Measurements from ENCODE around the gene OR51B4. TPM values are rescaled to one million over a fixed set of nuclear protein-coding genes. Genes with fewer than 3 reads are reported as not detected.

OR51B4 gene
- total and polyA plus RNA-seq, 2 experiments from 2014 or later, result not detected

DNA sequence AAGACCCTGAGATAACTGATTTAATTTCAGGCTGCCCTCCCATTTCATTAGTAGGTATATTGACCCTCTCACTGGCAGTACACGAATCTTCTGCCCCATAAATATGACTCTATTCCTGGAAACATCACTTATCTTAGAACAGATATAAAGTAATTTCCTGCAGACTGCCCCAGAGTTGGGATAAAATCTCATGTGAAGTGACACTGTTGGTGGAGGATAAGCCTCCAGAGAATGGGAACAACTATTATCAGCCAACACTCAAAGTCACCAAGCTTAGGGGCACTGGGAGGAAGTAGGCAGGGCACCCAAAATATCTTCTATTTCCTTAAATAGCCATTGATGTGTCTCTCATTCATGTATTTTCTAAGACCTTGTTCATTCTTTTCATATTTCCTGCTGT, 33.4 kb upstream of the OR51B4 start:
- no peak overlapping the region for H3K4me2 ChIP-seq
- peaks cover 6% of the 10 kb centered on the region; the same call in 1 of the 2 replicates for H3K9me2 ChIP-seq (ENCODE audit: insufficient read depth)
- DNase-seq (ENCODE audit: low spot score), result no peak
- TF ChIP-seq ZNF114 (CRISPR knock-in tag; IDR thresholded peaks at IDR 0.05), result no peak
- TF ChIP-seq EZH2 (IDR thresholded peaks at IDR 0.05; ENCODE audit: low read depth, unreplicated experiment), result no peak
- TF ChIP-seq ZNF331 (CRISPR knock-in tag; IDR thresholded peaks at IDR 0.05; ENCODE audit: low read depth), result no peak
- no peak for TF ChIP-seq CREB1 (CRISPR knock-in tag; IDR thresholded peaks at IDR 0.05; ENCODE audit: low read depth)
- TF ChIP-seq, protein P1, sequence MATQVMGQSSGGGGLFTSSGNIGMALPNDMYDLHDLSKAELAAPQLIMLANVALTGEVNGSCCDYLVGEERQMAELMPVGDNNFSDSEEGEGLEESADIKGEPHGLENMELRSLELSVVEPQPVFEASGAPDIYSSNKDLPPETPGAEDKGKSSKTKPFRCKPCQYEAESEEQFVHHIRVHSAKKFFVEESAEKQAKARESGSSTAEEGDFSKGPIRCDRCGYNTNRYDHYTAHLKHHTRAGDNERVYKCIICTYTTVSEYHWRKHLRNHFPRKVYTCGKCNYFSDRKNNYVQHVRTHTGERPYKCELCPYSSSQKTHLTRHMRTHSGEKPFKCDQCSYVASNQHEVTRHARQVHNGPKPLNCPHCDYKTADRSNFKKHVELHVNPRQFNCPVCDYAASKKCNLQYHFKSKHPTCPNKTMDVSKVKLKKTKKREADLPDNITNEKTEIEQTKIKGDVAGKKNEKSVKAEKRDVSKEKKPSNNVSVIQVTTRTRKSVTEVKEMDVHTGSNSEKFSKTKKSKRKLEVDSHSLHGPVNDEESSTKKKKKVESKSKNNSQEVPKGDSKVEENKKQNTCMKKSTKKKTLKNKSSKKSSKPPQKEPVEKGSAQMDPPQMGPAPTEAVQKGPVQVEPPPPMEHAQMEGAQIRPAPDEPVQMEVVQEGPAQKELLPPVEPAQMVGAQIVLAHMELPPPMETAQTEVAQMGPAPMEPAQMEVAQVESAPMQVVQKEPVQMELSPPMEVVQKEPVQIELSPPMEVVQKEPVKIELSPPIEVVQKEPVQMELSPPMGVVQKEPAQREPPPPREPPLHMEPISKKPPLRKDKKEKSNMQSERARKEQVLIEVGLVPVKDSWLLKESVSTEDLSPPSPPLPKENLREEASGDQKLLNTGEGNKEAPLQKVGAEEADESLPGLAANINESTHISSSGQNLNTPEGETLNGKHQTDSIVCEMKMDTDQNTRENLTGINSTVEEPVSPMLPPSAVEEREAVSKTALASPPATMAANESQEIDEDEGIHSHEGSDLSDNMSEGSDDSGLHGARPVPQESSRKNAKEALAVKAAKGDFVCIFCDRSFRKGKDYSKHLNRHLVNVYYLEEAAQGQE (IDR thresholded peaks at IDR 0.05; ENCODE audit: unreplicated experiment), result no peak
- no peak for TF ChIP-seq STAT1 (IDR thresholded peaks at IDR 0.05; ENCODE audit: unreplicated experiment)
- TF ChIP-seq, protein P2, sequence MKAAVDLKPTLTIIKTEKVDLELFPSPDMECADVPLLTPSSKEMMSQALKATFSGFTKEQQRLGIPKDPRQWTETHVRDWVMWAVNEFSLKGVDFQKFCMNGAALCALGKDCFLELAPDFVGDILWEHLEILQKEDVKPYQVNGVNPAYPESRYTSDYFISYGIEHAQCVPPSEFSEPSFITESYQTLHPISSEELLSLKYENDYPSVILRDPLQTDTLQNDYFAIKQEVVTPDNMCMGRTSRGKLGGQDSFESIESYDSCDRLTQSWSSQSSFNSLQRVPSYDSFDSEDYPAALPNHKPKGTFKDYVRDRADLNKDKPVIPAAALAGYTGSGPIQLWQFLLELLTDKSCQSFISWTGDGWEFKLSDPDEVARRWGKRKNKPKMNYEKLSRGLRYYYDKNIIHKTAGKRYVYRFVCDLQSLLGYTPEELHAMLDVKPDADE (IDR thresholded peaks at IDR 0.05), result no peak
- no peak for TF ChIP-seq POLR2AphosphoS5 (IDR thresholded peaks at IDR 0.05; ENCODE audit: low read depth)
- no peak for TF ChIP-seq JUNB (IDR thresholded peaks at IDR 0.05; ENCODE audit: unreplicated experiment)
- no peak for TF ChIP-seq EZH2phosphoT487 (IDR thresholded peaks at IDR 0.05; ENCODE audit: unreplicated experiment)
- TF ChIP-seq NANOG (IDR thresholded peaks at IDR 0.05; ENCODE audit: borderline replicate concordance), result no peak
- TF ChIP-seq, protein P3, sequence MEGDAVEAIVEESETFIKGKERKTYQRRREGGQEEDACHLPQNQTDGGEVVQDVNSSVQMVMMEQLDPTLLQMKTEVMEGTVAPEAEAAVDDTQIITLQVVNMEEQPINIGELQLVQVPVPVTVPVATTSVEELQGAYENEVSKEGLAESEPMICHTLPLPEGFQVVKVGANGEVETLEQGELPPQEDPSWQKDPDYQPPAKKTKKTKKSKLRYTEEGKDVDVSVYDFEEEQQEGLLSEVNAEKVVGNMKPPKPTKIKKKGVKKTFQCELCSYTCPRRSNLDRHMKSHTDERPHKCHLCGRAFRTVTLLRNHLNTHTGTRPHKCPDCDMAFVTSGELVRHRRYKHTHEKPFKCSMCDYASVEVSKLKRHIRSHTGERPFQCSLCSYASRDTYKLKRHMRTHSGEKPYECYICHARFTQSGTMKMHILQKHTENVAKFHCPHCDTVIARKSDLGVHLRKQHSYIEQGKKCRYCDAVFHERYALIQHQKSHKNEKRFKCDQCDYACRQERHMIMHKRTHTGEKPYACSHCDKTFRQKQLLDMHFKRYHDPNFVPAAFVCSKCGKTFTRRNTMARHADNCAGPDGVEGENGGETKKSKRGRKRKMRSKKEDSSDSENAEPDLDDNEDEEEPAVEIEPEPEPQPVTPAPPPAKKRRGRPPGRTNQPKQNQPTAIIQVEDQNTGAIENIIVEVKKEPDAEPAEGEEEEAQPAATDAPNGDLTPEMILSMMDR (conservative IDR thresholded peaks at IDR 0.05; ENCODE audit: low read depth in 2 of 2), result no peak
- TF ChIP-seq, protein P4, sequence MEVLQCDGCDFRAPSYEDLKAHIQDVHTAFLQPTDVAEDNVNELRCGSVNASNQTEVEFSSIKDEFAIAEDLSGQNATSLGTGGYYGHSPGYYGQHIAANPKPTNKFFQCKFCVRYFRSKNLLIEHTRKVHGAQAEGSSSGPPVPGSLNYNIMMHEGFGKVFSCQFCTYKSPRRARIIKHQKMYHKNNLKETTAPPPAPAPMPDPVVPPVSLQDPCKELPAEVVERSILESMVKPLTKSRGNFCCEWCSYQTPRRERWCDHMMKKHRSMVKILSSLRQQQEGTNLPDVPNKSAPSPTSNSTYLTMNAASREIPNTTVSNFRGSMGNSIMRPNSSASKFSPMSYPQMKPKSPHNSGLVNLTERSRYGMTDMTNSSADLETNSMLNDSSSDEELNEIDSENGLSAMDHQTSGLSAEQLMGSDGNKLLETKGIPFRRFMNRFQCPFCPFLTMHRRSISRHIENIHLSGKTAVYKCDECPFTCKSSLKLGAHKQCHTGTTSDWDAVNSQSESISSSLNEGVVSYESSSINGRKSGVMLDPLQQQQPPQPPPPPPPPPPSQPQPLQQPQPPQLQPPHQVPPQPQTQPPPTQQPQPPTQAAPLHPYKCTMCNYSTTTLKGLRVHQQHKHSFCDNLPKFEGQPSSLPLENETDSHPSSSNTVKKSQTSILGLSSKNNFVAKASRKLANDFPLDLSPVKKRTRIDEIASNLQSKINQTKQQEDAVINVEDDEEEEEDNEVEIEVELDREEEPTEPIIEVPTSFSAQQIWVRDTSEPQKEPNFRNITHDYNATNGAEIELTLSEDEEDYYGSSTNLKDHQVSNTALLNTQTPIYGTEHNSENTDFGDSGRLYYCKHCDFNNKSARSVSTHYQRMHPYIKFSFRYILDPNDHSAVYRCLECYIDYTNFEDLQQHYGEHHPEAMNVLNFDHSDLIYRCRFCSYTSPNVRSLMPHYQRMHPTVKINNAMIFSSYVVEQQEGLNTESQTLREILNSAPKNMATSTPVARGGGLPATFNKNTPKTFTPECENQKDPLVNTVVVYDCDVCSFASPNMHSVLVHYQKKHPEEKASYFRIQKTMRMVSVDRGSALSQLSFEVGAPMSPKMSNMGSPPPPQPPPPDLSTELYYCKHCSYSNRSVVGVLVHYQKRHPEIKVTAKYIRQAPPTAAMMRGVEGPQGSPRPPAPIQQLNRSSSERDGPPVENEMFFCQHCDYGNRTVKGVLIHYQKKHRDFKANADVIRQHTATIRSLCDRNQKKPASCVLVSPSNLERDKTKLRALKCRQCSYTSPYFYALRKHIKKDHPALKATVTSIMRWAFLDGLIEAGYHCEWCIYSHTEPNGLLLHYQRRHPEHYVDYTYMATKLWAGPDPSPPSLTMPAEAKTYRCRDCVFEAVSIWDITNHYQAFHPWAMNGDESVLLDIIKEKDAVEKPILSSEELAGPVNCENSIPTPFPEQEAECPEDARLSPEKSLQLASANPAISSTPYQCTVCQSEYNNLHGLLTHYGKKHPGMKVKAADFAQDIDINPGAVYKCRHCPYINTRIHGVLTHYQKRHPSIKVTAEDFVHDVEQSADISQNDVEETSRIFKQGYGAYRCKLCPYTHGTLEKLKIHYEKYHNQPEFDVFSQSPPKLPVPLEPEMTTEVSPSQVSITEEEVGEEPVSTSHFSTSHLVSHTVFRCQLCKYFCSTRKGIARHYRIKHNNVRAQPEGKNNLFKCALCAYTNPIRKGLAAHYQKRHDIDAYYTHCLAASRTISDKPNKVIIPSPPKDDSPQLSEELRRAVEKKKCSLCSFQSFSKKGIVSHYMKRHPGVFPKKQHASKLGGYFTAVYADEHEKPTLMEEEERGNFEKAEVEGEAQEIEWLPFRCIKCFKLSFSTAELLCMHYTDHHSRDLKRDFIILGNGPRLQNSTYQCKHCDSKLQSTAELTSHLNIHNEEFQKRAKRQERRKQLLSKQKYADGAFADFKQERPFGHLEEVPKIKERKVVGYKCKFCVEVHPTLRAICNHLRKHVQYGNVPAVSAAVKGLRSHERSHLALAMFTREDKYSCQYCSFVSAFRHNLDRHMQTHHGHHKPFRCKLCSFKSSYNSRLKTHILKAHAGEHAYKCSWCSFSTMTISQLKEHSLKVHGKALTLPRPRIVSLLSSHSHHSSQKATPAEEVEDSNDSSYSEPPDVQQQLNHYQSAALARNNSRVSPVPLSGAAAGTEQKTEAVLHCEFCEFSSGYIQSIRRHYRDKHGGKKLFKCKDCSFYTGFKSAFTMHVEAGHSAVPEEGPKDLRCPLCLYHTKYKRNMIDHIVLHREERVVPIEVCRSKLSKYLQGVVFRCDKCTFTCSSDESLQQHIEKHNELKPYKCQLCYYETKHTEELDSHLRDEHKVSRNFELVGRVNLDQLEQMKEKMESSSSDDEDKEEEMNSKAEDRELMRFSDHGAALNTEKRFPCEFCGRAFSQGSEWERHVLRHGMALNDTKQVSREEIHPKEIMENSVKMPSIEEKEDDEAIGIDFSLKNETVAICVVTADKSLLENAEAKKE (CRISPR knock-in tag; IDR thresholded peaks at IDR 0.05), result no peak
- H3K4me3 Mint-ChIP-seq, result no peak overlapping the region
- no peak overlapping the region for H3K4me3 ChIP-seq
- no peak overlapping the region for H3K27ac Mint-ChIP-seq
- H3F3A ChIP-seq (replicated peaks; ENCODE audit: low read depth), result no peaks in the 10 kb centered on the region
- H2AFZ ChIP-seq, result no peak overlapping the region
- H3K4me1 Mint-ChIP-seq, result no peaks in the 10 kb centered on the region
- H3K79me2 ChIP-seq (replicated peaks; ENCODE audit: insufficient read depth), result no peaks in the 10 kb centered on the region
- no peak overlapping the region for H3K27ac ChIP-seq (ENCODE audit: low read depth)
- H3K9me3 Mint-ChIP-seq, result no peaks in the 10 kb centered on the region; the same call in 2 of the 3 replicates
- H3K4me1 ChIP-seq (ENCODE audit: insufficient read depth), result no peaks in the 10 kb centered on the region
- ATAC-seq, result no peak
- no peaks in the 10 kb centered on the region for H3K36me3 ChIP-seq (ENCODE audit: insufficient read depth)
- H3K27me3 ChIP-seq (ENCODE audit: insufficient read depth), result no peaks in the 10 kb centered on the region
- H4K20me1 ChIP-seq (replicated peaks; ENCODE audit: insufficient read depth), result no peaks in the 10 kb centered on the region
- no peaks in the 10 kb centered on the region for H3K36me3 Mint-ChIP-seq (ENCODE audit: low read depth)
- H3K27me3 Mint-ChIP-seq (ENCODE audit: insufficient read depth, low read depth, poor library complexity), result no peaks in the 10 kb centered on the region
